HCEC 1CT (cell line): ENCODE measurements around the gene CAPN10.

Experiments
- DNase-seq: peaks from one replicate; pipeline ENCODE4 v3.0.0-alpha.2; 2017

The CAPN10 gene

GRCh38 chr2:240642061-240642805 is 55.7 kb downstream of the CAPN10 start:
- no peak for DNase-seq

- DNase-seq: no peak
Observed at GRCh38 chr2:240642806-240643092, 56.2 kb downstream of the CAPN10 start.

- no peak for DNase-seq
Observed at GRCh38 chr2:240643093-240643810, 56.7 kb downstream of the CAPN10 start.

GRCh38 chr2:240643811-240644150 is 57.2 kb downstream of the CAPN10 start:
- DNase-seq: no peak

GRCh38 chr2:240644171-240644651 is 57.7 kb downstream of the CAPN10 start:
- no peak for DNase-seq

GRCh38 chr2:240644859-240645301 is 58.3 kb downstream of the CAPN10 start:
- no peak for DNase-seq

GRCh38 chr2:240645346-240645745 is 58.8 kb downstream of the CAPN10 start:
- DNase-seq: no peak

- DNase-seq: no peak
Observed at GRCh38 chr2:240645801-240646175, 59.3 kb downstream of the CAPN10 start.

GRCh38 chr2:240646176-240646899 is 59.8 kb downstream of the CAPN10 start:
- DNase-seq: no peak

GRCh38 chr2:240646900-240647502 is 60.5 kb downstream of the CAPN10 start:
- DNase-seq: no peak

GRCh38 chr2:240647503-240648154 is 61.1 kb downstream of the CAPN10 start:
- no peak for DNase-seq

GRCh38 chr2:240648155-240648649 is 61.7 kb downstream of the CAPN10 start:
- no peak for DNase-seq
